ENCODE data around the gene SYT17.

DNA sequence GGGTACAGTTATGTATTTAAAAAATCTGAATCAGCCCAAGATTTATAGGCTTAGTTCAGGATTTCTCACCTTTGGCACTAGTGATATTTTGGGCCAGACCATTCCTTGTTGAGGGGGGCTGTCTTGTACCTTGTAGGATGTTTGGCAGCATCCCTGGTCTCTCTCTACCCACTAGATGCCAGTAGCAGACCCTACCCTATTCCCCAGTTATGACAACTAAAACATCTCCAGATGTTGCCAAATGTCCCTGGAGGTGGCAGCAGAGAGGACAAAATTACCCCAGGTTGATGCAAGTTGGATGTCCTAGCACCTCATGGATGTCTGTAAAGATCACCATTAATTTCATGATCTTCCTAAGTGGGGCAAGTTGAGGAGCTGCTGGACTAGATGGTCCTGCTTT is 45.8 kb downstream of the SYT17 start:
- TF ChIP-seq, protein P1, sequence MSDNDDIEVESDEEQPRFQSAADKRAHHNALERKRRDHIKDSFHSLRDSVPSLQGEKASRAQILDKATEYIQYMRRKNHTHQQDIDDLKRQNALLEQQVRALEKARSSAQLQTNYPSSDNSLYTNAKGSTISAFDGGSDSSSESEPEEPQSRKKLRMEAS (IDR thresholded peaks at IDR 0.05; ENCODE audit: low read depth, low read length), result no peak
- TF ChIP-seq, protein P2, sequence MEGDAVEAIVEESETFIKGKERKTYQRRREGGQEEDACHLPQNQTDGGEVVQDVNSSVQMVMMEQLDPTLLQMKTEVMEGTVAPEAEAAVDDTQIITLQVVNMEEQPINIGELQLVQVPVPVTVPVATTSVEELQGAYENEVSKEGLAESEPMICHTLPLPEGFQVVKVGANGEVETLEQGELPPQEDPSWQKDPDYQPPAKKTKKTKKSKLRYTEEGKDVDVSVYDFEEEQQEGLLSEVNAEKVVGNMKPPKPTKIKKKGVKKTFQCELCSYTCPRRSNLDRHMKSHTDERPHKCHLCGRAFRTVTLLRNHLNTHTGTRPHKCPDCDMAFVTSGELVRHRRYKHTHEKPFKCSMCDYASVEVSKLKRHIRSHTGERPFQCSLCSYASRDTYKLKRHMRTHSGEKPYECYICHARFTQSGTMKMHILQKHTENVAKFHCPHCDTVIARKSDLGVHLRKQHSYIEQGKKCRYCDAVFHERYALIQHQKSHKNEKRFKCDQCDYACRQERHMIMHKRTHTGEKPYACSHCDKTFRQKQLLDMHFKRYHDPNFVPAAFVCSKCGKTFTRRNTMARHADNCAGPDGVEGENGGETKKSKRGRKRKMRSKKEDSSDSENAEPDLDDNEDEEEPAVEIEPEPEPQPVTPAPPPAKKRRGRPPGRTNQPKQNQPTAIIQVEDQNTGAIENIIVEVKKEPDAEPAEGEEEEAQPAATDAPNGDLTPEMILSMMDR (IDR thresholded peaks at IDR 0.05; ENCODE audit: low read depth, low read length), result peak; percentile 21

Measured in NB4 (cell line).